ENCODE results near the gene CBR3.

CBR3 gene

GRCh38 chr21:36185523-36185922, 50.6 kb downstream of the CBR3 start:
- no peak for DNase-seq (ENCODE audit: low spot score)

- no peak for DNase-seq (ENCODE audit: low spot score)
Observed at GRCh38 chr21:36186081-36186480, 51.2 kb downstream of the CBR3 start.

- DNase-seq (ENCODE audit: low spot score) = no peak
Observed at GRCh38 chr21:36186506-36187399, 51.9 kb downstream of the CBR3 start.

GRCh38 chr21:36188081-36188681, 53.3 kb downstream of the CBR3 start:
- no peak for DNase-seq (ENCODE audit: low spot score)

DNA sequence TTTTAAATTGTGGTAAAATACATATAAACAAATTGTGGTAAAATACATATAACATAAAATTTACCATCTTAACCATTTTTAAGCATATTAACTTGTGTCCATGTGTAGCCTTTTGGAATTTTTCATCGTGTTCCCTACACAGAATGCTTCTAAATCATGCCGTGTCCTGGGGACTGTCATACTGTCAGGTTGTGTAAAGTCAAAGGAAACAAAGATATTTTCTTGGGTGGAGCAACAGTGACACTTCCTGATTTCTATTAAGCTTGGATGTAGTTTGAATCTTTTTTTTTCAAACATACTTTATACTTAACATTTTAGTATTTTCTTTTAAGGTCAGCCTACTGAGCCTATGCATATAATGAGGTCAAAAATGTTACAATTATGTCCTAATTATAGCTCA, 54.1 kb downstream of the CBR3 start:
- DNase-seq (ENCODE audit: low spot score) = no peak

DNA sequence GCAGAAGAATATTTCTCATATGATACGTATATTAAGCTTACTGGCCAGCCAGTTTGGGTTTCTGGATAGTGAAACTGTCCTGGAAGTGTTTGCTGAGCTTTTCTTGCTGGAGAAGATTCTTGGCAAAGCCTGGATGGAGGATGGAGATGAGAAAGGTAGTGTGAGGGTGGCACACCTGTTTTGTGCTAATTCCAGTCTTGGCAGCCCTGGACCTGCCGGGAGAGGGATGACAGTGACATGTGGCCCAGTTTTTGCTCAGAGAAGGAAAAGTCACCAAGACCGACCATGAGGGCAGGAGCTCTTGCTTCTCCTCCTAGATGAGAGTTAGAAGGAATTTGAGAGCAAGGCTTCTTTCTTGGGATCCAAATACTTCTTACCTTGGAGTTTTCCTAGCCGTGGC, 55.9 kb downstream of the CBR3 start:
- no peak for DNase-seq (ENCODE audit: low spot score)

DNA sequence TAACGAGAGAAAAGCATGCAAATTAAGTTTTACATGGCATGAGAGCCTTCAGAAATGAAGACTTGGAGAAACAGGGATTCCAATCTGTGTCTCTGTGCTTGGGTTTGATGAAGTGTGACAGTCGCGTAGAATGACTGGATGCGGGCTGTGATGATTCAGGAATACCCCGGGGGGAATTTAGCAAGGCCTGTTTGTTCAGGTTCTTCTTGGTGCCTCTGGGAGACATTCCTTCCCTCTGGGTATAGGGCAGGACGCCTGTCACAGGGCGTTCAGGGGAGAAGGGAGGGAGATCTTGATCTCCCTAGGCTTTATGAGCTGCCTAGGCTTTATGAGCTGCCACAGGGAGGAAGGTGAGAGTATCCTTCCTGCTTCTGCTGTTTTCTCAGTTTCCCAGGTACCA, 58.3 kb downstream of the CBR3 start:
- DNase-seq (ENCODE audit: low spot score) = no peak

DNA sequence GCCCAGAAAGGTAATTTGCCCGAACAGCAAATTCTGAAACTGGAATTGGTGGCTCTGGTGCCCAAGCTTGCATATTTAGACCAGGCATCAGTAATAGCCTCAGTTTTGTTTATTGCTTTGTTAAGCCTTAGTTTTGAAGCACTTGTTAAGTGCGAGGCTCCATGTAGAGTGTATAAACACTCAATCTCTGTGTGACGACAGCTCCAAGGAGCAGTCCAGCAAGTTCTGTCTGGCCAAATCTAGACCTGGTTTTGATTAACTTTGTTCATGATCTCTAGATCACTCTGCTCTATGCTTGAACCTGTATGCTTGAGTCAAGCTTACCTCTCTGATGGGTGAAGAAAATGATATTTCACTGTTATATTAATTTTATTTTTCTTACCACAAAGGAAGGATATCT, 59.1 kb downstream of the CBR3 start:
- DNase-seq (ENCODE audit: low spot score) = no peak

- no peak for DNase-seq (ENCODE audit: low spot score)
Observed at GRCh38 chr21:36195613-36196012, 60.7 kb downstream of the CBR3 start.

Data from hematopoietic multipotent progenitor cell treated with erythropoietin and hydrocortisone succinate and interleukin-3 and kit ligand, for 15 days (in vitro differentiated cells).